Left hindlimb (tissue), 1 donor: ENCODE results near the gene VPS52.

Experiments used
- DNase-seq: peaks from one replicate; pipeline ENCODE4 v3.0.0-alpha.2; 2018

The VPS52 gene

DNA sequence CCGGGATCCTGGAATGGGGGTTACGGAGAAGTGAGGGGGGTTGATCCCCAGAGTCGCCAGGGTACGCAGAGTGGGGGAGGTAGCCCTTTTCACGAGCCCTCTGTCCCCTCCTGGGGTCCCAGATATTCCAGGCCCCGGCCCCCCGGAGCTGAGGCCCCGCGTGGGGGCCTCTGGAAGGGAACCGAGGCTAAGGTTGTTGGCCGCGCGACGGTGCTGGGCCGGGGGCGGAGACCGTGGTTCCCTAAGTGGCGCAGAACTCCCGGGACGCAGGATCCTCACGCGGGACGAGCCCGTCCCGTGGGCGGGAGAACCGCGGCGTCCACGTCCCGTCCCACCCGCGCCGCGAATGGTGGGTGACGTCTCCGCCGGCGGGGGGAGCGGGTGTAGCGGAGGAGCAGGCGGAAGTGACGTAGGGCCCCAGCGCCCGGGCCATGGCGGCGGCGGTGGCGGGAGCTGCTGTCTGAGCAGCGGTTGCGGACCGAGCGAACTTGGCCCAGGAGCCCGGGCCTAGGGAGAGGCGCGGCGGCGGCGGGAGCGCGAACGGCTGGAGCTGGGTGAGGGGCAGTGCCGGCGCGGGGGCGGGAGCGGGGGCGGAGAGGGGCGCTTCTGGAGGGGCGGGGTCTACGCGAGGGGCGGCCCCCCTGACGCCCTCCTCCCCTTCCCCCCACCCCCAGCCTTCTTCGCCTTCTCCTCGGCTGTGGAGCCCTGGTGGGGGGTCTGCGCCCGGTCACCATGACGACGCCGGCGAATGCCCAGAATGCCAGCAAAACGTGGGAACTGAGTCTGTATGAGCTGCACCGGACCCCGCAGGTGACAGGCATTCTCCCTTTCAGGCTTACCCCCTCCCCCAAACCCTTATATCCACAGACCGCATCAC is 63.3 kb downstream of the VPS52 start, which contains the start of gene RING1:
Gene RING1, plus strand, starts transcription at position 410 of the 877 bp plus-strand sequence. Its CDS starts 323 bp downstream, at position 733.
- DNase-seq: peak; percentile 91

DNA sequence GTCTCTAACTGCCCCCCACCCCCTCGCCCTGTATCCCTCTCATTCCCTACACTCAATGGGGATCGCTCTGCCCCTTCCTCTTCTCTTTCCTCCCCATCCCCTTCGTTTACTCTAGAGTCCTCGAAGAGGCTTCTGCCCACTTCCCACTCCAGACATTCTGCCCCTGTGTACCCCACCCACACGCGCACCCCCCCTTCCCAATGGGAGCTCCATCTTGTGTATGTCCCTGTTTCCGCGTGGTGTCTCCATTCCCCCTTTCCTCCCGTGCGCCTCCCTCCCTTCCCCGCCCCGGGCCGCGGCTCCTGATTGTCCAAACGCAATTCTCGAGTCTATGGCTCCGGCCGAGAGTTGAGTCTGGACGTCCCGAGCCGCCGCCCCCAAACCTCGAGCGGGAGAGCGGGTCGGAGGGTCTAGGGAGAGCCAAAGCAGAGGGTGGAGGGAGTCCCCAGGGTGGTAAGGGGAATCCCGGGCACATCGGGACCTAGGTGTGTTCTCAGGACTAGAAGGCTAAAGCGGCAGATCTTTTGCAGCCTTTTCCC is 64.1 kb downstream of the VPS52 start:
- DNase-seq: peak; percentile 82

GRCh38 chr6:33206864-33207551 is 64.7 kb downstream of the VPS52 start:
- DNase-seq: peak; percentile 48

DNA sequence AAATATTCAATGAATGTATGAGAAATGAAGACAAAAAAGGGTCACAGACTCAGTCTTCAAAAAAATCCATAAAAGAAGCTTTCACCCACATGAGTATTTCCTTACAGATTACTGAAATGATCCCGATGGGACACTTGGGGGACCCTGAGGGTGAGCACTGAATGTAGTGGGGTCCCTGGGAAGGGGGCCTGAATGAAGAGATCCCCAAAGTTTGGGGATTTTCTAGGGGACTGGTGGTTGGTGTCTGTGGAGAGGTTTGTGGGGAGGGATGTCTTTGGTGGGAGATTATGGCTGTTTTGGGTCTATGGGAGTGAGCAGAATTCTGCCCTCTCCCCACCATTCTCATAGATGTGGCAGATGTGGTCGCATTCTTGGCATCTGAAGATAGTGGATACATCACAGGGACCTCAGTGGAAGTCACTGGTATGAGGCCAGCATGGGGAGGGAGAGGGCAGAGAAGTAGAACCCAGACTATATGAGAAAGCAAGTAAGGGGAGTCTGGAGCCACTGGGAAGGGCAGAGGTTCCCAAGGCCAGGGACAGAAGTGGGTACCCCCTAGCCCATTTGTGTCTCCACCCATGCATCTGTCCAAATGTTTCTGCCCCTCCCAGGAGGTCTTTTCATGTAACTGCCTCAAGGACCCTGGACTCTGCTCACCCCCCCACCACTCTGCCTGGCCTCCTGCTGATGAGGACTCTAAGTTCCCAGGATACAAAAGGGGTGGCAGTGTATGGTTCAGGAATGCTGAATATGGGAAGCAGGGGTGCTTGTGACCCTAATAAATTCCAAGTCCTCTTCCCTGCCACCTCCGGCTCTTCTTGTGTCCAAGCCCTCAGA is 65.4 kb downstream of the VPS52 start:
- DNase-seq: peak; percentile 28

DNA sequence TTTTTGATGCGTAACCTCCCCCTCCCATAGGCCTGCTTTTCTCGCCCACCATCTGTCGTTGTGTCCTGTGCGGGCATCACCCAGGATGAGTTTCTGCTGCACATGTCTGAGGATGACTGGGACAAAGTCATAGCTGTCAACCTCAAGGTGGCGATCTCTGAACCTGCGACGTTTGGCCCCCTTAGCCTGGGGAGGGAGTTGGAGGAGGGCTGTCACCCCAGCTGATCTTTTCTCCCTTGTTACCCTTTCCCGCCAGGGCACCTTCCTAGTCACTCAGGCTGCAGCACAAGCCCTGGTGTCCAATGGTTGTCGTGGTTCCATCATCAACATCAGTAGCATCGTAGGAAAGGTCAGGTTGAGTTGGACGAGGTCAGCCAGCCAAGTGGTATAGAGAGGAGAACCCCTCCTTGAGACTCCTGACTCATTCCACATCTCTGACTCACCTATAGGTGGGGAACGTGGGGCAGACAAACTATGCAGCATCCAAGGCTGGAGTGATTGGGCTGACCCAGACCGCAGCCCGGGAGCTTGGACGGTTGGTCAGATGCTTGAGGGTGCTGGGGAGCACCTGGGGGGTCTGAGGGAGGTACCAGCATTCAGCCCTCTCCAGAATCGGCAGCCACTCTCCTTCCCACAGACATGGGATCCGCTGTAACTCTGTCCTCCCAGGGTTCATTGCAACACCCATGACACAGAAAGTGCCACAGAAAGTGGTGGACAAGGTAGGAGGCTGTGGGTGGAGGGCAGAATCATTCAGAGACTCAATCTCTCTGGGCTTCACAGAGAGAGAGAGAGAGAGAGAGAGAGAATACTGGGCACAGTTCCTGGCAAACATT is 66.3 kb downstream of the VPS52 start:
- DNase-seq: peak; percentile 31

GRCh38 chr6:33204415-33205190 is 67.1 kb downstream of the VPS52 start, which contains the start of gene HSD17B8:
HSD17B8 (plus strand) TSS chr6:33204655; CDS start chr6:33204669, 14 bp downstream.
- peak; percentile 93 for DNase-seq

DNA sequence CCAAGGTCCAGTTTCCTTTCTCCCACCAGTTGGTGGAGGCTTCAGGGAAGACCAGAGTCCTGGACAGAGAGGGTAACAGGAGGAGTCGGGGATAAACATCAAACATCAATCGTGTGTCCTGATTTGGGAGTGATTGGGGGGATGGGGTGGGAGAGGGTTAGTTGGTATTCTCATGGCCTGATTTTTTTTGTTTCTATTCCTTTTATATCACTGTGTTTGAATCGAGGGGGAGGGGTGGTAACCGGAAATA is 67.6 kb downstream of the VPS52 start:
- no peak for DNase-seq

GRCh38 chr6:33203443-33204164 is 68.1 kb downstream of the VPS52 start:
- DNase-seq: peak; percentile 13

- DNase-seq: no peak
Observed at GRCh38 chr6:33202799-33203198, 68.9 kb downstream of the VPS52 start.

GRCh38 chr6:33201935-33202334 is 69.7 kb downstream of the VPS52 start:
- DNase-seq: peak; percentile 15

GRCh38 chr6:33201147-33201545 is 70.5 kb downstream of the VPS52 start:
- no peak for DNase-seq
